Peyer's patch (tissue), 4 donors: ENCODE measurements around the gene HSD3B1.

ENCODE experiments used
- POLR2A ChIP-seq, 2 donors: fragments of 450-650 bp; IDR thresholded peaks; one replicate each; pipeline ENCODE4 v1.5.1; 2017; ENCODE audit warnings: antibody characterized with exemption in 2 of 2, mild to moderate bottlenecking in 2 of 2, moderate library complexity in 2 of 2
- TF ChIP-seq, protein P1 (sequence below), 6 experiments: fragments of 450-650 bp in 4 of 6; fragments of 200-600 bp in 2 of 6; sonication (generic) in 1 of 6; IDR thresholded peaks; one replicate each; pipeline ENCODE4 v1.5.1; 2017 to 2019; ENCODE audit warnings: antibody characterized with exemption in 6 of 6, mild to moderate bottlenecking in 3 of 6, moderate library complexity in 1 of 6

DNA sequence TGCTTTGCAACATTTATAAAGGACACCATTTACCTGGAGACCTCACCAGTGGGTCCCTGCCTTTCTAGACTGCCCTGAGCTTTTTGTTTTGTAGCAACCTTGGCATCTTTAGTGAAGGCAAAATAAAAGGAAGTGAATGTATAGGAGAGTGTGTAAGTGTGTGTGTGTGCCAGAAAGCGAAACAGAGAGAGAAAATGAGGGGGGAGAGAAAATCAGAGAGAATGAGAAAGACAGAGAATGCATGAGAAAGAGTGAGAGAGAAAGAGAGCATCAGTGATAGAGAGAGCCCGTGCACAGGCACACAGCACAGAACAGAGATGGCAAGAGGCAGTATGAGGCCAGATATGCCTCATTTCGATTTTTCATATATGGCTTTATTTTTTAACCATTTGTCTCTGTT is 57.5 kb downstream of the HSD3B1 start:
- TF ChIP-seq, protein P1, sequence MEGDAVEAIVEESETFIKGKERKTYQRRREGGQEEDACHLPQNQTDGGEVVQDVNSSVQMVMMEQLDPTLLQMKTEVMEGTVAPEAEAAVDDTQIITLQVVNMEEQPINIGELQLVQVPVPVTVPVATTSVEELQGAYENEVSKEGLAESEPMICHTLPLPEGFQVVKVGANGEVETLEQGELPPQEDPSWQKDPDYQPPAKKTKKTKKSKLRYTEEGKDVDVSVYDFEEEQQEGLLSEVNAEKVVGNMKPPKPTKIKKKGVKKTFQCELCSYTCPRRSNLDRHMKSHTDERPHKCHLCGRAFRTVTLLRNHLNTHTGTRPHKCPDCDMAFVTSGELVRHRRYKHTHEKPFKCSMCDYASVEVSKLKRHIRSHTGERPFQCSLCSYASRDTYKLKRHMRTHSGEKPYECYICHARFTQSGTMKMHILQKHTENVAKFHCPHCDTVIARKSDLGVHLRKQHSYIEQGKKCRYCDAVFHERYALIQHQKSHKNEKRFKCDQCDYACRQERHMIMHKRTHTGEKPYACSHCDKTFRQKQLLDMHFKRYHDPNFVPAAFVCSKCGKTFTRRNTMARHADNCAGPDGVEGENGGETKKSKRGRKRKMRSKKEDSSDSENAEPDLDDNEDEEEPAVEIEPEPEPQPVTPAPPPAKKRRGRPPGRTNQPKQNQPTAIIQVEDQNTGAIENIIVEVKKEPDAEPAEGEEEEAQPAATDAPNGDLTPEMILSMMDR (IDR thresholded peaks at IDR 0.05) = no peak
- TF ChIP-seq POLR2A (IDR thresholded peaks at IDR 0.05) = no peak
